HCT116 (cell line): Measurements from ENCODE around the gene CYREN.

Experiments used
- EZH2 ChIP-seq: fragments of 200-600 bp; sonication (generic); IDR thresholded peaks from 2 replicates; pipeline ENCODE4 v1.6.1; 2017; ENCODE audit warnings: antibody characterized with exemption, mixed run types
- FOSL1 ChIP-seq: IDR thresholded peaks from 2 replicates; pipeline ENCODE4 v1.6.1; 2012; ENCODE audit warnings: low read depth
- POLR2A ChIP-seq: IDR thresholded peaks from 2 replicates; pipeline ENCODE4 v1.7.0; 2011; ENCODE audit warnings: borderline replicate concordance; ENCODE audit not compliant: insufficient read depth, insufficient read length; ENCODE audit errors: extremely low read depth
- POLR2AphosphoS5 ChIP-seq: IDR thresholded peaks from 2 replicates; pipeline ENCODE4 v1.6.1; 2011; ENCODE audit warnings: mild to moderate bottlenecking, low read depth, low read length, moderate library complexity
- RAD21 ChIP-seq: IDR thresholded peaks from 2 replicates; pipeline ENCODE4 v1.6.1; 2012; ENCODE audit warnings: low read depth, mild to moderate bottlenecking
- REST ChIP-seq: IDR thresholded peaks from 2 replicates; pipeline ENCODE4 v1.6.1; 2012; ENCODE audit warnings: low read depth
- SIN3A ChIP-seq: IDR thresholded peaks from 2 replicates; pipeline ENCODE4 v1.6.1; 2012; ENCODE audit warnings: low read depth
- TF ChIP-seq, protein P1 (sequence below), 3 experiments: fragments of 200-600 bp in 1 of 3; sonication (generic) in 1 of 3; IDR thresholded peaks in 2 of 3; conservative IDR thresholded peaks in 1 of 3; 2 replicates each; pipeline ENCODE4 v1.5.1; 2012 to 2017; ENCODE audit warnings: low read depth in 2 of 3, low read length in 2 of 3, antibody characterized with exemption in 1 of 3, borderline replicate concordance in 1 of 3, control low read depth in 1 of 3, mild to moderate bottlenecking in 1 of 3, mixed read lengths in 1 of 3, mixed run types in 1 of 3, moderate library complexity in 1 of 3; ENCODE audit not compliant: insufficient read depth in 1 of 3

DNA sequence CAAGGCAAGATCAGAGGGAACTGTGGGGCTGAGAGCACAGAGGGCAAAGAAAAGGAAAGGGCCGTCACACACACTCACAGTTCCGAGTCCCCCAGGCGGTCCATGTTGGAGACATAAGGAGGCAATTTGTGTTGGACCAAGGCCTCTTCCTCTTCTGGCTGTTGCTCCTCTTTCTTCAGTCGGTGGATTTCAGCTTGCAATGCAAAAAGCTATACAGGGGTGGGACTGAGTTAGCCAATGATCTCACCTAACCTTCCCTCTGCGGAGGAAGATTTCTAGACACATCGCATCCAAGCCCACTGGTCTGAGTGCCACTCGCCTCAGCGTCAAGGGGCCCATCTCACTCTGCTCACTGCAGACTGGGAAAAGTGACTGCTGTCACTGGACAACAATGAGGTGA, 35.3 kb upstream of the CYREN start:
- TF ChIP-seq, protein P1, sequence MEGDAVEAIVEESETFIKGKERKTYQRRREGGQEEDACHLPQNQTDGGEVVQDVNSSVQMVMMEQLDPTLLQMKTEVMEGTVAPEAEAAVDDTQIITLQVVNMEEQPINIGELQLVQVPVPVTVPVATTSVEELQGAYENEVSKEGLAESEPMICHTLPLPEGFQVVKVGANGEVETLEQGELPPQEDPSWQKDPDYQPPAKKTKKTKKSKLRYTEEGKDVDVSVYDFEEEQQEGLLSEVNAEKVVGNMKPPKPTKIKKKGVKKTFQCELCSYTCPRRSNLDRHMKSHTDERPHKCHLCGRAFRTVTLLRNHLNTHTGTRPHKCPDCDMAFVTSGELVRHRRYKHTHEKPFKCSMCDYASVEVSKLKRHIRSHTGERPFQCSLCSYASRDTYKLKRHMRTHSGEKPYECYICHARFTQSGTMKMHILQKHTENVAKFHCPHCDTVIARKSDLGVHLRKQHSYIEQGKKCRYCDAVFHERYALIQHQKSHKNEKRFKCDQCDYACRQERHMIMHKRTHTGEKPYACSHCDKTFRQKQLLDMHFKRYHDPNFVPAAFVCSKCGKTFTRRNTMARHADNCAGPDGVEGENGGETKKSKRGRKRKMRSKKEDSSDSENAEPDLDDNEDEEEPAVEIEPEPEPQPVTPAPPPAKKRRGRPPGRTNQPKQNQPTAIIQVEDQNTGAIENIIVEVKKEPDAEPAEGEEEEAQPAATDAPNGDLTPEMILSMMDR (IDR thresholded peaks at IDR 0.05 in 2 of 3, conservative IDR thresholded peaks at IDR 0.05 in 1 of 3; ENCODE audit: borderline replicate concordance in 1 of 3, insufficient read depth in 1 of 3, low read depth in 2 of 3, low read length in 2 of 3): no peak
- TF ChIP-seq SIN3A (no peak), RAD21 (no peak), POLR2A (no peak), FOSL1 (no peak), POLR2AphosphoS5 (no peak), REST (no peak), EZH2 (no peak)
